Measurements from ENCODE around the gene PRSS36.
"Not testable (repeated sequence)": the region's sequence is repeated elsewhere in the genome, so short reads cannot be mapped to it uniquely, and the experiment has no call there.

Gene PRSS36

GRCh38 chr16:31149894-31150890, at the start of gene PRSS36:
Gene PRSS36 (minus strand): TSS chr16:31150066. CDS start chr16:31150035, 31 bp downstream.
- DNase-seq = no peak

GRCh38 chr16:31199430-31200041, 49.7 kb upstream of the PRSS36 start:
- no peak for DNase-seq

GRCh38 chr16:31198207-31198882, 48.5 kb upstream of the PRSS36 start:
- DNase-seq = no peak

GRCh38 chr16:31196324-31197088, 46.6 kb upstream of the PRSS36 start:
- DNase-seq = no peak

- not testable (repeated sequence) for DNase-seq
Observed at GRCh38 chr16:31195861-31196260, 46.0 kb upstream of the PRSS36 start.

- no peak for DNase-seq
Observed at GRCh38 chr16:31194898-31195297, 45.0 kb upstream of the PRSS36 start.

- DNase-seq = no peak
Observed at GRCh38 chr16:31193874-31194273, 44.0 kb upstream of the PRSS36 start.

- no peak for DNase-seq
Observed at GRCh38 chr16:31192856-31193642, 43.2 kb upstream of the PRSS36 start.

GRCh38 chr16:31191697-31192428, 42.0 kb upstream of the PRSS36 start:
- DNase-seq = no peak

GRCh38 chr16:31190818-31191444, 41.1 kb upstream of the PRSS36 start:
- DNase-seq = no peak

GRCh38 chr16:31190061-31190460, 40.2 kb upstream of the PRSS36 start:
- DNase-seq = no peak

- no peak for DNase-seq
Observed at GRCh38 chr16:31189412-31189778, 39.5 kb upstream of the PRSS36 start.

GRCh38 chr16:31188450-31189411, 38.9 kb upstream of the PRSS36 start:
- no peak for DNase-seq

GRCh38 chr16:31187808-31188189, 37.9 kb upstream of the PRSS36 start:
- no peak for DNase-seq

GRCh38 chr16:31186930-31187807, 37.3 kb upstream of the PRSS36 start:
- no peak for DNase-seq

GRCh38 chr16:31186176-31186575, 36.3 kb upstream of the PRSS36 start:
- no peak for DNase-seq

- DNase-seq = no peak
Observed at GRCh38 chr16:31185339-31185738, 35.5 kb upstream of the PRSS36 start.

- no peak for DNase-seq
Observed at GRCh38 chr16:31184888-31185287, 35.0 kb upstream of the PRSS36 start.
